Measurements from ENCODE around the gene ADTRP.

DNA sequence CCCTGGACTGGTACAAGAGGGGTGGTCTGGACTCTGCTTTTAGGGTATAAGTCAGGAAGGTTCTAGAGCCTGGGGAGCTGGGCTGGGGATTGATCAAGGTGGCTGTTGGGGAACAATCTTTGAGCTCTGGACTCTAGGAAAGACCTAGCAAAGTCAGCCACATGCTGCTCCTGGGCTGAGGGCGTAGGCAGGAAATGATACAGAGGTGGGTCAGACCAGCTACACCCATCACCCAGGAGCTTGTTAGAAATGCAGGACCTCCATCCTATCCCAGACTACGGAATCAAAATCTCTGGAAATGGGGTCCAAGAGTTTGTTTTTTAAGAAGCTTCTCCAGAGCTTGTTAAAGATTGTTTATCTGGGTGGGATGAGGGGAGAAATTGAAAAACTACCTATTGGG lies 9.4 kb downstream of the ADTRP start:
- TF ChIP-seq EZH2 (IDR thresholded peaks at IDR 0.05; ENCODE audit: insufficient read depth, poor library complexity, severe bottlenecking) (no peak), EZH2phosphoT487 (IDR thresholded peaks at IDR 0.05; ENCODE audit: insufficient read depth, low read depth) (no peak)
